Smooth muscle cell (in vitro differentiated cells): ENCODE results near the gene PLIN4. TPM values are rescaled to one million over a fixed set of nuclear protein-coding genes. Genes with fewer than 3 reads are reported as not detected.

Source experiments
- DNase-seq: peaks from one replicate; lab custom pipeline; 2025; ENCODE audit not compliant: unreplicated experiment; lab: John Stamatoyannopoulos, UW
- H2AFZ ChIP-seq: fragments of 200-600 bp; sonication (generic); 2 replicates; pipeline ENCODE4 v1.6.0; 2016; ENCODE audit warnings: antibody characterized with exemption, low read depth, mild to moderate bottlenecking
- H3F3A ChIP-seq: fragments of 200-600 bp; sonication (generic); 2 replicates; pipeline ENCODE4 v1.6.0; 2017; ENCODE audit warnings: antibody characterized with exemption, low read depth
- H3K27ac ChIP-seq: fragments of 200-600 bp; sonication (generic); 2 replicates; pipeline ENCODE4 v1.5.1; 2016; ENCODE audit warnings: low read depth, mild to moderate bottlenecking
- H3K27me3 ChIP-seq: fragments of 200-600 bp; sonication (generic); 2 replicates; pipeline ENCODE4 v1.6.1; 2016; ENCODE audit warnings: low read depth, mild to moderate bottlenecking
- H3K36me3 ChIP-seq: fragments of 200-600 bp; sonication (generic); 2 replicates; pipeline ENCODE4 v1.5.1; 2016; ENCODE audit warnings: low read depth
- H3K4me1 ChIP-seq: fragments of 200-600 bp; sonication (generic); 2 replicates; pipeline ENCODE4 v1.5.1; 2016; ENCODE audit warnings: low read depth
- H3K4me2 ChIP-seq: fragments of 200-600 bp; sonication (generic); 2 replicates; pipeline ENCODE4 v1.6.0; 2016; ENCODE audit warnings: mild to moderate bottlenecking
- H3K4me3 ChIP-seq: fragments of 200-600 bp; sonication (generic); 2 replicates; pipeline ENCODE4 v1.5.1; 2016; ENCODE audit warnings: mild to moderate bottlenecking
- H3K79me2 ChIP-seq: fragments of 200-600 bp; sonication (generic); 2 replicates; pipeline ENCODE4 v1.6.0; 2016; ENCODE audit warnings: low read depth, mild to moderate bottlenecking
- H3K9ac ChIP-seq: fragments of 200-600 bp; sonication (generic); 2 replicates; pipeline ENCODE4 v1.6.0; 2016; ENCODE audit warnings: low read depth
- H3K9me3 ChIP-seq: fragments of 200-600 bp; sonication (generic); replicated peaks from 2 replicates; pipeline ENCODE4 v1.5.1; 2016; ENCODE audit warnings: low read depth
- H4K20me1 ChIP-seq: fragments of 200-600 bp; sonication (generic); 2 replicates; pipeline ENCODE4 v1.6.0; 2016; ENCODE audit warnings: low read depth
- CTCF ChIP-seq: fragments of 200-600 bp; sonication (generic); IDR thresholded peaks from 2 replicates; pipeline ENCODE4 v1.5.1; 2017; ENCODE audit warnings: borderline replicate concordance, mild to moderate bottlenecking, antibody characterized with exemption; ENCODE audit not compliant: insufficient read depth, poor library complexity, severe bottlenecking
- WGBS: methylation state at CpG from one replicate; pipeline ENCODE4 v1.1.7; 2016; ENCODE audit warnings: low lambda C conversion rate; 5-methylcytosine and 5-hydroxymethylcytosine counted together
- polyA plus RNA-seq: library from polyadenylated mRNA; unstranded; fragments of >200 nt; fragmentation: Nextera tagmentation; extraction: Ambion mirVana; gene quantifications from 2 replicates; pipeline ENCODE4 v1.2.1, GENCODE V29; 2016
- total RNA-seq: library from RNA; depleted of rRNA; stranded (reverse); fragments of >200 nt; gene quantifications from 2 replicates; pipeline ENCODE4 v1.2.3, GENCODE V29; 2014

PLIN4 gene
- total and polyA plus RNA-seq, 2 experiments from 2014 or later: 0.23 TPM; not detected in 1

- H3K4me3 ChIP-seq: no peak overlapping the region
- 79% methylated on average over 2 of the region's 3 CpGs for WGBS
- H3K27me3 ChIP-seq: no peaks in the 10 kb centered on the region
- H3K27ac ChIP-seq: no peak overlapping the region
- no peaks in the 10 kb centered on the region for H3K9me3 ChIP-seq
- H2AFZ ChIP-seq: no peak overlapping the region
- no peak overlapping the region for H3K4me2 ChIP-seq
- no peak for TF ChIP-seq CTCF
- no peak overlapping the region for H3K9ac ChIP-seq
- no peaks in the 10 kb centered on the region for H3K36me3 ChIP-seq
- no peaks in the 10 kb centered on the region for H3F3A ChIP-seq
- no peaks in the 10 kb centered on the region for H3K4me1 ChIP-seq
- no peak for DNase-seq
- no peaks in the 10 kb centered on the region for H4K20me1 ChIP-seq
- no peaks in the 10 kb centered on the region for H3K79me2 ChIP-seq
These were observed 35.5 kb upstream of the PLIN4 start for GRCh38 chr19:4553775-4554174.

- no peak overlapping the region for H3K9ac ChIP-seq
- H3K9me3 ChIP-seq: no peaks in the 10 kb centered on the region
- no peaks in the 10 kb centered on the region for H3F3A ChIP-seq
- H2AFZ ChIP-seq: no peak overlapping the region
- no peak overlapping the region for H3K4me2 ChIP-seq
- no peaks in the 10 kb centered on the region for H3K36me3 ChIP-seq
- no peak for TF ChIP-seq CTCF
- DNase-seq: no peak
- no peaks in the 10 kb centered on the region for H3K79me2 ChIP-seq
- no peak overlapping the region for H3K27ac ChIP-seq
- no peaks in the 10 kb centered on the region for H4K20me1 ChIP-seq
- H3K4me1 ChIP-seq: no peaks in the 10 kb centered on the region
- no peaks in the 10 kb centered on the region for H3K27me3 ChIP-seq
- no peak overlapping the region for H3K4me3 ChIP-seq
These were observed 34.9 kb upstream of the PLIN4 start for GRCh38 chr19:4553092-4553695.

DNA sequence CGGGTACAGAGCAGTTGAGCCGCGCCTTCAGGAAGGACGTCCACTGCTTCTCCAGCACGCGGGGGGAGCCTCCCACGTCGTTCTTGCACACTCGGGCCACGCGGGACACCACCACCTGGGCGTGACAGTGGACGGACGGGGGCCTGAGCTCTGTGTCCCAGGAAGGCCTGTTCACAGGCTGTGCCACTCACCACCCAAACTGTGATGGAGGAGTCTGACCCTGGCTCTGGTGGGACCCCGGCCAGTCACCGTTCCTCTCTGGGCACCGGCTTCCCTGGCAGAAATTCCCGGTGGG, 34.2 kb upstream of the PLIN4 start:
- H3K9me3 ChIP-seq: no peaks in the 10 kb centered on the region
- H2AFZ ChIP-seq: no peak overlapping the region
- no peaks in the 10 kb centered on the region for H3K79me2 ChIP-seq
- no peaks in the 10 kb centered on the region for H3K27me3 ChIP-seq
- no peaks in the 10 kb centered on the region for H3K36me3 ChIP-seq
- H3K4me2 ChIP-seq: no peak overlapping the region
- no peak overlapping the region for H3K27ac ChIP-seq
- H3K4me1 ChIP-seq: no peaks in the 10 kb centered on the region
- no peaks in the 10 kb centered on the region for H4K20me1 ChIP-seq
- no peaks in the 10 kb centered on the region for H3F3A ChIP-seq
- no peak for TF ChIP-seq CTCF
- no peak overlapping the region for H3K9ac ChIP-seq
- no peak for DNase-seq
- H3K4me3 ChIP-seq: no peak overlapping the region
- 97% methylated on average over 18 of the region's 18 CpGs for WGBS

DNA sequence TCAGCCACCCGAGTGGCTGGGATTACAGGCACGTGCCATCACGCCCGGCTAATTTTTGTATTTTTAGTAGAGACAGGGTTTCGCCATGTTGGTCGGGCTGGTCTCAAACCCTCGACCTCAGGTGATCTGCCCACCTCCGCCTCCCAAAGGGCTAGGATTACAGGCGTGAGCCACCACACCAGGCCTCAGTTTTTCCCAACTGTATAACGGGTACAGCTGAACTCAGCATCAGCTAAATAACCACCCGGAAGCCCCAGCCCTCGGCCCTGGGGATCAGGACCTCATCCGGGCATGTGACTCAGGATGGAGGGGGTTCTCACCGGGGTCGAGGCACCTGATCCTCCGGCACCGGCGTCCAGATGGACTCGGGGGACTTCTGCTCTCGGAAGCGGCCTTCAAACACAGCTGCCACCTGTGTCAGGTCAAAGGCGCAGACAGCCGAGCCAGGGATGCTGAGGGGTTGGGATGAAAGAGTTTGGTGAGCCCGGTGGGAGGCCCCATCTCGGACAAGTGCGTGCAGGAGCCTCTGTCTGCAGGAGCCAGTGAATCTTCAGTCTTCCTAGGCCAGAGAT, 32.3 kb upstream of the PLIN4 start:
- Histone ChIP-seq H3K4me3 (no peak overlapping the region), H3K4me1 (no peaks in the 10 kb centered on the region), H3F3A (no peaks in the 10 kb centered on the region), H4K20me1 (no peaks in the 10 kb centered on the region), H3K9ac (no peak overlapping the region), H3K27ac (no peak overlapping the region), H2AFZ (no peak overlapping the region), H3K36me3 (no peaks in the 10 kb centered on the region), H3K9me3 (no peaks in the 10 kb centered on the region), H3K79me2 (no peaks in the 10 kb centered on the region), H3K27me3 (no peaks in the 10 kb centered on the region), H3K4me2 (no peak overlapping the region)
- WGBS: 89% methylated on average over 26 of the region's 26 CpGs
- no peak for TF ChIP-seq CTCF
- DNase-seq: no peak
